ENCODE measurements around the gene COG3.

COG3 gene

DNA sequence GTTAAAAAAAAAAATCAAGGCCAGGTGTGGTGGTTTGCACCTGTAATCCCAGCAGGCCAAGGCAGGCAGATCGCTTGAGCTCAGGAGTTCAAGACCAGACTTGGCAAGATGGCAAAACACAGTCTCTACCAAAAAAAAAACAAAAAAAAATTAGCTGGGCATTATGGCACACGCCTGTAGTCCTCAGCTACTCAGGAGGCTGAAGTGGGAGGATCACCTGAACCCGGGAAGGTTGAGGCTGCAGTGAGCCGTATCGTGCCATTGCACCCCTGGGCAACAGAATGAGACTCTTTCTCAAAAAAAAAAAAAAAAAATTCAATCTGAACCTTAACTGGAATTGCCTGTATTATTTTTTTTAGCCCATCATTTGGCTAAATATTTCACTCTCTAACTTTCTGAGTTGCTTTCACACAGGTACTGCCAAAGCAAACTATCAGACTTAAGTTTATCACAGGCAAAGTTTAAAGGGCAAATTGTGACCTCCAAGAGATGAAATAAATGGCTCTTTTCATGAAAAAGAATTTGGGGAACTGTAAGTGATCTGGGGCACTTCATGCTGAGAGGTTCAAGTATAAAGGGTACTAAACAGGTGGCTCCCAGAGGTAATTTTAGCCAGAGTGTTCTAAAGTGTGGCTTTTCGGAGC lies 31.9 kb upstream of the COG3 start:
- H3K9ac ChIP-seq (ENCODE audit: low read length in 5 of 5) = no peak overlapping the region
- no peaks in the 10 kb centered on the region for H3K4me1 ChIP-seq (ENCODE audit: control insufficient read depth in 5 of 5, insufficient read depth in 5 of 5, low read length in 5 of 5)
- no peaks in the 10 kb centered on the region for H3K27me3 ChIP-seq (ENCODE audit: control insufficient read depth in 5 of 5, insufficient read depth in 4 of 5, low read length in 5 of 5)
- H3K36me3 ChIP-seq (ENCODE audit: control insufficient read depth in 5 of 5, insufficient read depth in 5 of 5, low read length in 5 of 5) = no peaks in the 10 kb centered on the region
- no peaks in the 10 kb centered on the region for H3K9me3 ChIP-seq (ENCODE audit: control insufficient read depth in 5 of 5, low read length in 5 of 5)
- no peak overlapping the region for H3K4me3 ChIP-seq (ENCODE audit: low read depth in 1 of 5, low read length in 5 of 5)
- peak overlapping the region; percentile 41 for H3K27ac ChIP-seq (ENCODE audit: low read depth, low read length)

DNA sequence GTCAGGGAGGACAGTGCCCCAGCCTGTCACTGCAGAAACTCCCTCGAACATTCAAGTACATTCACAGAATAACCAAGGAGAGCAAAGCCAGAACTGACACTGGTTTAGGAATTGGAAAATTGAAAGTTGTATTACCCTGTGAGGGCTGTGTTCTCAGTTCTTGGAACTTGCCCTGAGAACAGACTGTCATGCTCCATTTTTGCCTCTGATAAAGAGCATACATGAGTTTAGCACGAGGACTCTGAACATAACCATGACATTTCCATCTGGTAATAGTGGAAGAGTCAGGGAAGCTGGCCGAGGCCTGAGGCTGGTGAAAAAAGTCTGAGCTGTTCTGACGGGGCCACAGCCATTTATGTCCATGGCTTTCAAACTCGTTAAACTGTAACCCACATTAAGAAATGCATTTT lies 31.4 kb upstream of the COG3 start:
- Histone ChIP-seq H3K4me3 (ENCODE audit: low read depth in 1 of 5, low read length in 5 of 5) (no peak overlapping the region), H3K9me3 (ENCODE audit: control insufficient read depth in 5 of 5, low read length in 5 of 5) (no peaks in the 10 kb centered on the region), H3K27me3 (ENCODE audit: control insufficient read depth in 5 of 5, insufficient read depth in 4 of 5, low read length in 5 of 5) (no peaks in the 10 kb centered on the region), H3K9ac (ENCODE audit: low read length in 5 of 5) (no peak overlapping the region), H3K4me1 (ENCODE audit: control insufficient read depth in 5 of 5, insufficient read depth in 5 of 5, low read length in 5 of 5) (no peaks in the 10 kb centered on the region), H3K36me3 (ENCODE audit: control insufficient read depth in 5 of 5, insufficient read depth in 5 of 5, low read length in 5 of 5) (no peaks in the 10 kb centered on the region), H3K27ac (ENCODE audit: low read depth, low read length) (peak overlapping the region; percentile 41)

DNA sequence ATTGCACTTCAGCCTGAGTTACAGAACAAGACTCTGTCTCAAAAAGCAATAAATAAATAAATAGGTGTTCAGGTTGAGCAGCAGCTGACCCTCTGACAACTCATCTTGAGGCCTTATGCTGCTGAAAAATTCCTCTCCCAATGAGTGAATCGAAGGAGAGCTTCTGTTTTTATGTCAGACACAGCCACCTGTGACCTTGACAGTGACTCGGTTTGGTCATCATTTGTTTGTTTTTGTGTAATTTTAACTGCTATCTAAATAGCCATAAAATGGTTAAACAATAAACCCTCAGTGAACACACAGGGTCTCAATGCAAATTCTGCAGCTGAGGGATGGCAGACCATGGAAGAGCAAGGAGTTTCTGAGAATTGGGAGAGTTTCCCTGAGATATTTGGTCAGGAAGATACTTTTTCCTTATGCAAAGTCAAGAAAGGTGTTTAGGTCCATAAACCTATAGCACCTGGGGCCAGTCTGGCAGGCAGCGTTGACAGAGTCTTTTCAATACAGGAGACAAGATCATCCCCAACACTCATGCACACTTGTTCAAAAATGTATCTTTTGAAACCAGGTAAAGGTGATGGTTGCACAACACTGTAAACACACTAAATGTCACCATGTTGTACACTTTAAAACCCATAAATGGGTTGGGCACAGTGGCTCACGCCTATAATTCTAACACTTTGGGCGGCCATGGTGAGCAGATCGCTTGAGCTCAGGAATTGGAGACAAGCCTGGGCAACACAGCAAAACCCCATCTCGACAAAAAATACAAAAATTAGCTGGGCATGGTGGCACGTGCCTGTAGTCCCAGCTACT lies 30.0 kb upstream of the COG3 start:
- H3K4me3 ChIP-seq (ENCODE audit: low read depth in 1 of 5, low read length in 5 of 5) = no peak overlapping the region
- H3K27me3 ChIP-seq (ENCODE audit: control insufficient read depth in 5 of 5, insufficient read depth in 4 of 5, low read length in 5 of 5) = no peaks in the 10 kb centered on the region
- no peak overlapping the region for H3K9ac ChIP-seq (ENCODE audit: low read length in 5 of 5)
- no peaks in the 10 kb centered on the region for H3K36me3 ChIP-seq (ENCODE audit: control insufficient read depth in 5 of 5, insufficient read depth in 5 of 5, low read length in 5 of 5)
- no peaks in the 10 kb centered on the region for H3K9me3 ChIP-seq (ENCODE audit: control insufficient read depth in 5 of 5, low read length in 5 of 5)
- no peak overlapping the region for H3K27ac ChIP-seq (ENCODE audit: low read depth, low read length)
- no peaks in the 10 kb centered on the region for H3K4me1 ChIP-seq (ENCODE audit: control insufficient read depth in 5 of 5, insufficient read depth in 5 of 5, low read length in 5 of 5)

DNA sequence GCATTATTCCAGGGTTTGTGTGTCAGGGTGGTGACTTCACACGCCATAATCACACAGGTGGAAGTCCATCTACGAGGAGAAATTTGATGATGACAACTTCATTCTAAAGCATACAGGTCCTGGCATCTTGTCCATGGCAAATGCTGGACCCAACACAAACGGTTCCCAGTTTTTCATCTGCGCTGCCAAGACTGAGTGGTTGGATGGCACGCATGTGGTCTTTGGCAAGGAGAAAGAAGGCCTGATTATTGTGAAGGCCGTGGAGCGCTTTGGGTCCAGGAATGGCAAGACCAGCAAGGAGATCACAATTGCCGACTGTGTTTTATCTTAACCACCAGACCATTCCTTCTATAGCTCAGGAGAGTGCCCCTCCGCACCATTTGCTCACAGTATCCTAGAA lies 28.4 kb upstream of the COG3 start:
- H3K4me3 ChIP-seq (ENCODE audit: low read depth in 1 of 5, low read length in 5 of 5) = no peak overlapping the region
- no peak overlapping the region for H3K27ac ChIP-seq (ENCODE audit: low read depth, low read length)
- H3K9me3 ChIP-seq (ENCODE audit: control insufficient read depth in 5 of 5, low read length in 5 of 5) = no peaks in the 10 kb centered on the region
- H3K36me3 ChIP-seq (ENCODE audit: control insufficient read depth in 5 of 5, insufficient read depth in 5 of 5, low read length in 5 of 5) = no peaks in the 10 kb centered on the region
- H3K27me3 ChIP-seq (ENCODE audit: control insufficient read depth in 5 of 5, insufficient read depth in 4 of 5, low read length in 5 of 5) = no peaks in the 10 kb centered on the region
- no peak overlapping the region for H3K9ac ChIP-seq (ENCODE audit: low read length in 5 of 5)
- H3K4me1 ChIP-seq (ENCODE audit: control insufficient read depth in 5 of 5, insufficient read depth in 5 of 5, low read length in 5 of 5) = peaks cover 0 to 7% (median 0%) of the 10 kb centered on the region in 5 donors

GRCh38 chr13:45436953-45437352 lies 27.8 kb upstream of the COG3 start:
- Histone ChIP-seq H3K36me3 (ENCODE audit: control insufficient read depth in 5 of 5, insufficient read depth in 5 of 5, low read length in 5 of 5) (no peaks in the 10 kb centered on the region), H3K27ac (ENCODE audit: low read depth, low read length) (no peak overlapping the region), H3K4me1 (ENCODE audit: control insufficient read depth in 5 of 5, insufficient read depth in 5 of 5, low read length in 5 of 5) (peaks cover 0 to 7% (median 0%) of the 10 kb centered on the region in 5 donors)

GRCh38 chr13:45437947-45438346 lies 26.8 kb upstream of the COG3 start:
- Histone ChIP-seq H3K4me3 (ENCODE audit: low read depth in 1 of 5, low read length in 5 of 5) (no peak overlapping the region), H3K36me3 (ENCODE audit: control insufficient read depth in 5 of 5, insufficient read depth in 5 of 5, low read length in 5 of 5) (no peaks in the 10 kb centered on the region), H3K4me1 (ENCODE audit: control insufficient read depth in 5 of 5, insufficient read depth in 5 of 5, low read length in 5 of 5) (peaks cover 0 to 7% (median 0%) of the 10 kb centered on the region in 5 donors), H3K27me3 (ENCODE audit: control insufficient read depth in 5 of 5, insufficient read depth in 4 of 5, low read length in 5 of 5) (no peaks in the 10 kb centered on the region), H3K27ac (ENCODE audit: low read depth, low read length) (no peak overlapping the region), H3K9ac (ENCODE audit: low read length in 5 of 5) (no peak overlapping the region), H3K9me3 (ENCODE audit: control insufficient read depth in 5 of 5, low read length in 5 of 5) (no peaks in the 10 kb centered on the region)

More at GRCh38 chr13:45436953-45437352, 27.8 kb upstream of the COG3 start:
- Histone ChIP-seq H3K4me3 (ENCODE audit: low read depth in 1 of 5, low read length in 5 of 5) (no peak overlapping the region), H3K27me3 (ENCODE audit: control insufficient read depth in 5 of 5, insufficient read depth in 4 of 5, low read length in 5 of 5) (no peaks in the 10 kb centered on the region), H3K9me3 (ENCODE audit: control insufficient read depth in 5 of 5, low read length in 5 of 5) (no peaks in the 10 kb centered on the region), H3K9ac (ENCODE audit: low read length in 5 of 5) (no peak overlapping the region)

DNA sequence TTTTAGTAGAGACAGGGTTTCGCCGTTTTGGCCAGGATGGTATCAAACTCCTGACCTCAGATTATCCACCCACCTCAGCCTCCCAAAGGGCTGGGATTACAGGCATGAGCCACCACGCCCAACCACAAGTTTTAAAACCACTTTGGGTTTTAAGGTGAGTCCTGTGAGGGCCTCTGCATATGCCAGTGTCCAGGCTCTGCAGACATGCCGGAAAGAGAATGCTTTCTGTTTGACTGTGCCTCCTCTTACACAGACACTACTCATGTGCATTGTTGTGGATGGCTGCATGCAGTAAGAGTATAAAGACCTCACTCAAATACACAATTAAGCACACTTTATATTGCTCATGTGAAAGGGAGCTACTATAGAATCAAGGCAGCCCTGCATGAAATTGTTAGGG lies 25.7 kb upstream of the COG3 start:
- no peak overlapping the region for H3K4me3 ChIP-seq (ENCODE audit: low read depth in 1 of 5, low read length in 5 of 5)
- no peak overlapping the region for H3K27ac ChIP-seq (ENCODE audit: low read depth, low read length)
- H3K9me3 ChIP-seq (ENCODE audit: control insufficient read depth in 5 of 5, low read length in 5 of 5) = no peaks in the 10 kb centered on the region
- no peak overlapping the region for H3K9ac ChIP-seq (ENCODE audit: low read length in 5 of 5)
- no peaks in the 10 kb centered on the region for H3K27me3 ChIP-seq (ENCODE audit: control insufficient read depth in 5 of 5, insufficient read depth in 4 of 5, low read length in 5 of 5)
- H3K4me1 ChIP-seq (ENCODE audit: control insufficient read depth in 5 of 5, insufficient read depth in 5 of 5, low read length in 5 of 5) = peaks cover 0 to 7% (median 0%) of the 10 kb centered on the region in 5 donors
- no peaks in the 10 kb centered on the region for H3K36me3 ChIP-seq (ENCODE audit: control insufficient read depth in 5 of 5, insufficient read depth in 5 of 5, low read length in 5 of 5)

DNA sequence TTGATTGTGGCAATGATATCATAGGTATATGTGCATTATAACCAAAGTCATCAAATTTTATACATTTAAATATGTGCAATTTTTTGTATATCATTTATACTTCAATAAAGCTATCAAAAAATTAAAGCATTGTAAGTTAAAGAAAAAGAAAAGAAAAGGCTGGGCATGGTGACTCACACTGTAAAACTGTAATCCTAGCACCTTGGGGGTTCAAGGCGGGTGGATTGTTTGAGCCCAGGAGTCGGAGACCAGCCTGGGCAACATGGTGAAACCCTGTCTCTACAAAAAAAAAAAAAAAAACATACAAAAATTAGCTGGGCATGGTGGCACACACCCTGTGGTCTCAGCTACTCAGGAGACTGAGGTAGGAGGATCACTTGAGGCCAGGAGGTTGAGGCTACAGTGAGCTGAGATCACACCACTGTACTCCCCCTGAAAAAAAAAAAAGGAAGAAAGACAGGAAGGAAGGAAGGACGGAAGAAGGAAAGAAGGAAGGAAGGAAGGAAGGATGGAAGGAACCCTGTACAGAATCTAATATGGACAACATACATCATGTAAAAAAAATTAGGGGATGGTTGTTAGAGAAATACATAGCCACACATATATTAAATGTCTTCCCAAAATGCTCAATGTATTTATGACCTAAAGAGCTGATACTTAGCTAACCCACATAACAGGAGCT lies 24.8 kb upstream of the COG3 start:
- Histone ChIP-seq H3K36me3 (ENCODE audit: control insufficient read depth in 5 of 5, insufficient read depth in 5 of 5, low read length in 5 of 5) (no peaks in the 10 kb centered on the region), H3K9me3 (ENCODE audit: control insufficient read depth in 5 of 5, low read length in 5 of 5) (no peaks in the 10 kb centered on the region), H3K9ac (ENCODE audit: low read length in 5 of 5) (no peak overlapping the region), H3K4me3 (ENCODE audit: low read depth in 1 of 5, low read length in 5 of 5) (no peak overlapping the region), H3K27ac (ENCODE audit: low read depth, low read length) (no peak overlapping the region), H3K4me1 (ENCODE audit: control insufficient read depth in 5 of 5, insufficient read depth in 5 of 5, low read length in 5 of 5) (peaks cover 0 to 7% (median 0%) of the 10 kb centered on the region in 5 donors), H3K27me3 (ENCODE audit: control insufficient read depth in 5 of 5, insufficient read depth in 4 of 5, low read length in 5 of 5) (no peaks in the 10 kb centered on the region)

DNA sequence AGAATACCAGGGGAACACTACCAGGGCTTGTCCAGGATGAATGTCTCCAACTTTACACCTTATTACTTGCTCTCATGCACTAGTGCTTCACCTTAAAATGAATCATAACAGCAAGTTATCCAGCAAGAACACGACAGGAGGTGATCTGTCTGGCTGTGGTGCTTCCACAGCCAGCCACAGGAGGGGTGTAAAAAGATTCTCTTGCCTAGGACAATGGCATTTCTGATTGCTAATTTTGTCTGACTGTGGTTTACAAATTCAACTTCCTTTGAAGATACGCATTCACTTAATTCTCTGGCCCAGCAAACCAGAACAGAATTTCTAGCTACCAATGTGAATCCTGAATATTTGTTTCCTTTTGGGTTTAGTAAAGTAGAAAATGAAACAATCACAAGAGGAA lies 23.1 kb upstream of the COG3 start:
- Histone ChIP-seq H3K36me3 (ENCODE audit: control insufficient read depth in 5 of 5, insufficient read depth in 5 of 5, low read length in 5 of 5) (no peaks in the 10 kb centered on the region), H3K27me3 (ENCODE audit: control insufficient read depth in 5 of 5, insufficient read depth in 4 of 5, low read length in 5 of 5) (no peaks in the 10 kb centered on the region), H3K9ac (ENCODE audit: low read length in 5 of 5) (no peak overlapping the region), H3K4me3 (ENCODE audit: low read depth in 1 of 5, low read length in 5 of 5) (no peak overlapping the region), H3K9me3 (ENCODE audit: control insufficient read depth in 5 of 5, low read length in 5 of 5) (no peaks in the 10 kb centered on the region), H3K4me1 (ENCODE audit: control insufficient read depth in 5 of 5, insufficient read depth in 5 of 5, low read length in 5 of 5) (peaks cover 0 to 7% (median 0%) of the 10 kb centered on the region in 5 donors), H3K27ac (ENCODE audit: low read depth, low read length) (no peak overlapping the region)

DNA sequence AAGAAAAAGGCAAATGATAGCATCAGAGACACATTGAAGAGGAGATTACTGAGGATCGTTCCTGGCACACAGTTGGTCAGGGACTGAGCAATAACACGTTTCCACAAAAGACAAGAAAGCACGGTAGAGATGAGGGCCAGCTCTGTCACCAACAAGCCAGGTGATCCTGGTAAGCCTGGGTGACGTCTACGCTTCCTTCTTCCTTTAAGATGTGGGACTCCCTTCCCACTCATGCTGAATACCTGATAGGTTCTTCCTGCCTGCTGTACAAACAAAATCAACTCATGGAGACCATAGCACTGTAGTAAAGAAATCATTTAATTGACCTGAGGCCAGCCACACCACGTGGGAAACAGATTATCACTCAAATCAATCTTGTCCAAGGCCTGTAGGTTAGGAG lies 19.7 kb upstream of the COG3 start:
- H3K36me3 ChIP-seq (ENCODE audit: control insufficient read depth in 5 of 5, insufficient read depth in 5 of 5, low read length in 5 of 5) = no peaks in the 10 kb centered on the region
- H3K27me3 ChIP-seq (ENCODE audit: control insufficient read depth in 5 of 5, insufficient read depth in 4 of 5, low read length in 5 of 5) = no peaks in the 10 kb centered on the region
- no peak overlapping the region for H3K9ac ChIP-seq (ENCODE audit: low read length in 5 of 5)
- H3K4me1 ChIP-seq (ENCODE audit: control insufficient read depth in 5 of 5, insufficient read depth in 5 of 5, low read length in 5 of 5) = peaks cover 0 to 7% (median 0%) of the 10 kb centered on the region in 5 donors
- no peak overlapping the region for H3K27ac ChIP-seq (ENCODE audit: low read depth, low read length)
- H3K9me3 ChIP-seq (ENCODE audit: control insufficient read depth in 5 of 5, low read length in 5 of 5) = no peaks in the 10 kb centered on the region
- no peak overlapping the region for H3K4me3 ChIP-seq (ENCODE audit: low read depth in 1 of 5, low read length in 5 of 5)

Measured in subcutaneous abdominal adipose tissue (tissue), 5 donors.